ENCODE results near the gene PCNA. TPM values are rescaled to one million over a fixed set of nuclear protein-coding genes. Genes with fewer than 3 reads are reported as not detected.

The PCNA gene
- total RNA-seq, 1 donor from 2014 or later: 126 TPM

DNA sequence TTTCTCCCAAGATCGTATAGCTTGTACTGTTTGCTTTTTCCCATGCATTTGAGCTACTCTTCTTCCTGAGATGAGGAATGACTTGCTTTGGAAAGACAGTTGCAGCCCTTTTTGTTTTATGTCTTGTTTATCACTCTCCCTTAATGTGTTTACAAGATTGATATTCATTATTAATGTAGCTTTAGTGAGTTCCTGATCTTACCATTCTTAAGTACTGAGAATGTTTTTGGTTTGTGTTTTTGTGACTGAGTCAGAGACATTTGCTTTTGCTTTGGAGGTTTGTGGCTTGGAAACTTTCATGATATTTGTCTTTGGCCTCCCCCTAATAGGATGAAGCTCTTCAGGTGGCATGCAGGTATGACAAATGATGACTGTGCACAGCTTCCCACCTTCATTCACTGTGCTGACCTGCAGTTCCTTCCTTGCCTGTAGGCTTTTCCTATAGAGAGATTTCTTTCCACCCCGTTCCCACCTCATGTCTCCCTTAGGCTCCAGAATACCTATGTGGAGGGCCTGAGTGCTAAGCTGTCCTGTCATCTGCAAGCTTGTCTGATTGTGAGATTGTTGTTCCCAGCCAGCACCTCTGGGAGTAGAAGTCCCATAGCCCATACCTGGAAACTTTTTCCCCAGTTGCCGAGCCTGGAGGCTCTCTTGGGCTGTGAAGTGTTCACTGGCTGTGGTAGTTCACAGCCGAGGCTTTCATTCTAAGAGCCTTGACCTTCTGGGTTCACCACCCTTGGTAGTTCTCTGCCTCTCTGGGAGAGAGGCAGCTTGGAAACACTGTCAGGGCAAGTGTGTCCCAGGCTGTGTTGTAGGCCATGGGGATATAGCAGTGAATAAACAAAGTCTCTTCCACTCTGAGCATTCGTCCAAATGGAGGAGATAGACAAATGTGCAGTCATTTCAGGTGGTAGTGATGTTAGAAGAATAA lies 34.1 kb upstream of the PCNA start:
- H3K27me3 Mint-ChIP-seq: no peaks in the 10 kb centered on the region
- H3K4me3 Mint-ChIP-seq (ENCODE audit: low read depth): no peak overlapping the region
- no peak for DNase-seq (ENCODE audit: low spot score, unreplicated experiment)
- peak overlapping the region; percentile 35 for H3K27ac Mint-ChIP-seq
- peaks cover 14% of the 10 kb centered on the region for H3K4me1 Mint-ChIP-seq (ENCODE audit: low read depth)
- H3K36me3 Mint-ChIP-seq (ENCODE audit: insufficient read depth): no peaks in the 10 kb centered on the region
- TF ChIP-seq, protein P1, sequence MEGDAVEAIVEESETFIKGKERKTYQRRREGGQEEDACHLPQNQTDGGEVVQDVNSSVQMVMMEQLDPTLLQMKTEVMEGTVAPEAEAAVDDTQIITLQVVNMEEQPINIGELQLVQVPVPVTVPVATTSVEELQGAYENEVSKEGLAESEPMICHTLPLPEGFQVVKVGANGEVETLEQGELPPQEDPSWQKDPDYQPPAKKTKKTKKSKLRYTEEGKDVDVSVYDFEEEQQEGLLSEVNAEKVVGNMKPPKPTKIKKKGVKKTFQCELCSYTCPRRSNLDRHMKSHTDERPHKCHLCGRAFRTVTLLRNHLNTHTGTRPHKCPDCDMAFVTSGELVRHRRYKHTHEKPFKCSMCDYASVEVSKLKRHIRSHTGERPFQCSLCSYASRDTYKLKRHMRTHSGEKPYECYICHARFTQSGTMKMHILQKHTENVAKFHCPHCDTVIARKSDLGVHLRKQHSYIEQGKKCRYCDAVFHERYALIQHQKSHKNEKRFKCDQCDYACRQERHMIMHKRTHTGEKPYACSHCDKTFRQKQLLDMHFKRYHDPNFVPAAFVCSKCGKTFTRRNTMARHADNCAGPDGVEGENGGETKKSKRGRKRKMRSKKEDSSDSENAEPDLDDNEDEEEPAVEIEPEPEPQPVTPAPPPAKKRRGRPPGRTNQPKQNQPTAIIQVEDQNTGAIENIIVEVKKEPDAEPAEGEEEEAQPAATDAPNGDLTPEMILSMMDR (IDR thresholded peaks at IDR 0.05; ENCODE audit: unreplicated experiment): no peak
- H3K9me3 Mint-ChIP-seq (ENCODE audit: low read depth): no peaks in the 10 kb centered on the region

DNA sequence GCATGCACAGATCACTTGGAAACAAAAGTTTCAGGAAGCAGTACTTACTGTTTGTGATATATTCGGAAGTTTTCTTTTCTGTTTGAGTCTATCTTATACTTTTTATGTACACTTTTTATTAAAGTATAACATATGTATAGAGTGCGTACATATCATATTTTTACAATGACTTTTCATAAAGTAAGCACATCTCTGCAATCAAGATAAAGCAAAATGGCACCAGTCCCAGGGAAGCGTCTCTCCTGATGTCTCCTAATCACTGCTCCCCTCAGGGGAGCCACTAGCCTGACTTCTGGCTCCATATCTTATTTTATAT lies 33.4 kb upstream of the PCNA start:
- Mint-ChIP-seq H3K36me3 (ENCODE audit: insufficient read depth) (no peaks in the 10 kb centered on the region), H3K4me3 (ENCODE audit: low read depth) (no peak overlapping the region), H3K27me3 (no peaks in the 10 kb centered on the region), H3K27ac (peak overlapping the region; percentile 1), H3K9me3 (ENCODE audit: low read depth) (no peaks in the 10 kb centered on the region), H3K4me1 (ENCODE audit: low read depth) (peaks cover 14% of the 10 kb centered on the region)
- no peak for DNase-seq (ENCODE audit: low spot score, unreplicated experiment)
- TF ChIP-seq, protein P1 (IDR thresholded peaks at IDR 0.05; ENCODE audit: unreplicated experiment): no peak

DNA sequence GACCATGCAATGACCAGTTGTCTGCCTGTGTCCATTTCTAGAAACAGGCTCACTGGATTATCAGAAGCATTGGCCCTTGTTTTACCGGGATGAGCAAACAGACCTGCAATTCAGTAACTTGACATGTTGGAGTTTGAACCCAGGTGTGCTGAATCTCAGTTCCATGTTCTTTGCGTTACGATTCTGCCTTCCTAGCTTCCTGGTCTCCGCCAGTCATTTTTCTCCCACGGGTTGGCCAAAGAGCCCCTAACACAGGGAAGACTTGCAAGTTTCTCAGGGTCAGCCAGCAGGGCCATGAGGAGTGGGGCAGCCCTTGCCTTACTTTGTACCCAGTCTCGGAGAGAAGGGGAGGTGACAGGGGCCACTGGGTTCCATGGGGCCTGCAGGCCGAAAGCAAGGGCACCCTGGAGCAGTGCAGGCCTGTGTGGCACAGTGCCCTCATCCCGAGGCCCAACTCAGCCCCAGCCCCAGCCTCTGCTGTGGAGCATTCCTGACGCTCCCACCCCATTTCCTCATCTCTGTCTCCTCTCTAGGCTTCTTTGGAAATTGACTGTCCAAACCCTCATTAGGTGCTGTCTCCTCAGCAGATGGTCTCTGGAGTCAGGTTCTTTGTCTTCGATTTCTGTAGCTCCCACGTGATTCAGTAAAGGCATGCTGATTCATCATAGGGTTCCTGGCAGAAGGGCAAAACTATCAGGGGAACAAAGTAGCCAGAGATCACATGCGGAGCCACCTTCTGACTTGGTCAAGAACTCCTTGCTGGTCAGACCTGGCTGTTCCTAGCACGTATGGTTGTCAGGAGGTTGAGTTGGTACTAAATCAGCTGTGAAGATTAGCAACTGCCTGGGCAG lies 30.7 kb upstream of the PCNA start:
- H3K27ac Mint-ChIP-seq: no peak overlapping the region
- TF ChIP-seq, protein P1 (IDR thresholded peaks at IDR 0.05; ENCODE audit: unreplicated experiment): no peak
- no peak for DNase-seq (ENCODE audit: low spot score, unreplicated experiment)
- H3K27me3 Mint-ChIP-seq: no peaks in the 10 kb centered on the region
- no peak overlapping the region for H3K4me3 Mint-ChIP-seq (ENCODE audit: low read depth)
- peaks cover 16% of the 10 kb centered on the region for H3K4me1 Mint-ChIP-seq (ENCODE audit: low read depth)
- no peaks in the 10 kb centered on the region for H3K36me3 Mint-ChIP-seq (ENCODE audit: insufficient read depth)
- H3K9me3 Mint-ChIP-seq (ENCODE audit: low read depth): no peaks in the 10 kb centered on the region

DNA sequence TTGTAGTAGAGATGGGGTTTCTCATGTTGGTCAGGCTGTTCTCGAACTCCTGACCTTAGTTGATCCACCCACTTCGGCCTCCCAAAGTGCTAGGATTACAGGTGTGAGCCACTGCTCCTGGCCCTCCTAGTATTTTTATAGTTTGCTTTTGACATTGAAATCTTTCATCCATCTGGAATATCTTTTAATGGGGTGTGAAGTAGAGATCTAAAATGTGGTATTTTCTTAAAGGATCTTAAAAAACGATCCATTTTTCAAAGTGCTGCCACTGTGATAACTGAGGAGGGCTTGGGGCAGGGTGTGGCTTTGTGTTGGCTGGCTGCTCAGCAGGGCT lies 30.1 kb upstream of the PCNA start:
- Mint-ChIP-seq H3K9me3 (ENCODE audit: low read depth) (no peaks in the 10 kb centered on the region), H3K4me1 (ENCODE audit: low read depth) (peaks cover 16% of the 10 kb centered on the region), H3K27ac (no peak overlapping the region), H3K4me3 (ENCODE audit: low read depth) (no peak overlapping the region), H3K27me3 (no peaks in the 10 kb centered on the region), H3K36me3 (ENCODE audit: insufficient read depth) (no peaks in the 10 kb centered on the region)
- no peak for DNase-seq (ENCODE audit: low spot score, unreplicated experiment)
- TF ChIP-seq, protein P1 (IDR thresholded peaks at IDR 0.05; ENCODE audit: unreplicated experiment): no peak

DNA sequence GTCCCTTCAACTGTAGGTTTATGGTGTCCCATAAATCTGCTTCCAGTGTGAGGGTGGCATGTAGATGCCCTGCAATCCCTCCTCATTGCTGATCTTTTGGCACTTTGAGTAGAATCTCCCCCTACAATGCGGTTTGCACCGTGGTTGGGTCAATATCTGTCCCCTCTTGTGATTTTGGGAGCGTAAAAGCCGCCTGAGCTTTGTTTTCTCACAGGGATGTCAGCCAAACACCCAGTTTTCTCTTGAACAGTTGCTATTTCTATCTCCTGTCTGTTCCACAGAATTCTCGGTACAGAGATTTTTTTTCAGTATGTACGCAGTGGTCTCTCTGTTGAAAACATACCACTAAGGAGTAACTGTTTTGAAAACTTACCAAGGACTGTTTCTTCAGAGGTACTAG lies 28.8 kb upstream of the PCNA start:
- no peaks in the 10 kb centered on the region for H3K27me3 Mint-ChIP-seq
- H3K4me3 Mint-ChIP-seq (ENCODE audit: low read depth): no peak overlapping the region
- peak overlapping the region; percentile 61 for H3K27ac Mint-ChIP-seq
- peaks cover 12% of the 10 kb centered on the region for H3K4me1 Mint-ChIP-seq (ENCODE audit: low read depth)
- no peak for DNase-seq (ENCODE audit: low spot score, unreplicated experiment)
- H3K9me3 Mint-ChIP-seq (ENCODE audit: low read depth): no peaks in the 10 kb centered on the region
- no peaks in the 10 kb centered on the region for H3K36me3 Mint-ChIP-seq (ENCODE audit: insufficient read depth)
- TF ChIP-seq, protein P1 (IDR thresholded peaks at IDR 0.05; ENCODE audit: unreplicated experiment): no peak
